HepG2 (cell line): ENCODE measurements around the gene SLC9C2. TPM values are rescaled to one million over a fixed set of nuclear protein-coding genes. Genes with fewer than 3 reads are reported as not detected.
A peak's percentile ranks its signal among the peaks of the same experiment; 100 is the strongest.

ENCODE experiments used
- BHLHE40 ChIP-seq: IDR thresholded peaks from 2 replicates; pipeline ENCODE4 v1.6.1; 2011; ENCODE audit warnings: low read length, improper control_type of control experiment
- FOSL2 ChIP-seq: sonication (generic); formaldehyde crosslinking; IDR thresholded peaks from 2 replicates; pipeline ENCODE4 v1.4.0; 2020; ENCODE audit warnings: missing genetic modification reagents
- IRF2 ChIP-seq: IDR thresholded peaks from 2 replicates; pipeline ENCODE4 v1.6.1; 2018; ENCODE audit warnings: missing genetic modification reagents, missing compliant biosample characterization
- MTA1 ChIP-seq: sonication (generic); formaldehyde crosslinking; IDR thresholded peaks from 2 replicates; pipeline ENCODE4 v1.4.0; 2020; ENCODE audit warnings: missing genetic modification reagents, mild to moderate bottlenecking, borderline replicate concordance
- NFKB2 ChIP-seq: sonication (generic); formaldehyde crosslinking; IDR thresholded peaks from 2 replicates; pipeline ENCODE4 v1.4.0; 2020; ENCODE audit warnings: missing genetic modification reagents, borderline replicate concordance
- NKX3-1 ChIP-seq: sonication (generic); formaldehyde crosslinking; IDR thresholded peaks from 2 replicates; pipeline ENCODE4 v1.5.0; 2020; ENCODE audit warnings: missing genetic modification reagents
- RAD51 ChIP-seq: fragments of 450-650 bp; IDR thresholded peaks from 2 replicates; pipeline ENCODE4 v1.6.1; 2016; ENCODE audit warnings: borderline replicate concordance
- SNAI1 ChIP-seq: sonication (generic); formaldehyde crosslinking; IDR thresholded peaks from 2 replicates; pipeline ENCODE4 v1.5.0; 2020; ENCODE audit warnings: mild to moderate bottlenecking, missing genetic modification reagents, borderline replicate concordance
- SOX6 ChIP-seq, 2 experiments: fragments of 450-650 bp in 1 of 2; sonication (generic) in 1 of 2; formaldehyde crosslinking in 1 of 2; IDR thresholded peaks; 2 replicates each; pipeline versions ENCODE4 v1.4.0 to v1.6.1; 2017 to 2020; ENCODE audit warnings: antibody characterized with exemption in 1 of 2, mild to moderate bottlenecking in 1 of 2, missing genetic modification reagents in 1 of 2
- ZFP36L1 ChIP-seq: sonication (generic); formaldehyde crosslinking; IDR thresholded peaks from 2 replicates; pipeline ENCODE4 v1.8.0; 2022; ENCODE audit warnings: mild to moderate bottlenecking, missing genetic modification reagents, moderate library complexity
- ZKSCAN5 ChIP-seq: sonication (generic); formaldehyde crosslinking; IDR thresholded peaks from 2 replicates; pipeline ENCODE4 v1.5.1; 2020; ENCODE audit warnings: mild to moderate bottlenecking, missing genetic modification reagents
- ZNF12 ChIP-seq: sonication (generic); formaldehyde crosslinking; IDR thresholded peaks from 2 replicates; pipeline ENCODE4 v1.5.0; 2020; ENCODE audit warnings: missing genetic modification reagents
- ZNF224 ChIP-seq: sonication (generic); formaldehyde crosslinking; IDR thresholded peaks from 2 replicates; pipeline ENCODE4 v1.5.0; 2020; ENCODE audit warnings: mild to moderate bottlenecking, missing genetic modification reagents
- ZNF326 ChIP-seq: sonication (generic); formaldehyde crosslinking; IDR thresholded peaks from 2 replicates; pipeline ENCODE4 v1.4.0; 2020; ENCODE audit warnings: missing genetic modification reagents, borderline replicate concordance
- ZNF720 ChIP-seq: sonication (generic); formaldehyde crosslinking; IDR thresholded peaks from 2 replicates; pipeline ENCODE4 v1.4.0; 2020; ENCODE audit warnings: missing genetic modification reagents
- ZNF776 ChIP-seq: sonication (generic); formaldehyde crosslinking; IDR thresholded peaks from 2 replicates; pipeline ENCODE4 v1.4.0; 2020; ENCODE audit warnings: mild to moderate bottlenecking, missing genetic modification reagents
- ZSCAN22 ChIP-seq: sonication (generic); formaldehyde crosslinking; IDR thresholded peaks from 2 replicates; pipeline ENCODE4 v1.4.0; 2020; ENCODE audit warnings: mild to moderate bottlenecking, missing genetic modification reagents
- polyA plus RNA-seq, 8 experiments: library from polyadenylated mRNA; depleted of rRNA in 3 of 8; stranded (reverse) in 7 of 8; unstranded in 1 of 8; fragments of >200 nt; fragmentation: Illumina TruSeq in 4 of 8; extraction: Trizol in 4 of 8; gene quantifications; 2 replicates each; pipeline versions ENCODE4 v1.2.1 to v1.2.3, GENCODE V29; 2011 to 2016; ENCODE audit warnings: low read depth in 4 of 8, missing spikeins in 1 of 8, mixed read lengths in 1 of 8; ENCODE audit not compliant: insufficient read depth in 1 of 8
- total RNA-seq, 5 experiments: library from RNA; depleted of rRNA; stranded (reverse); fragments of >200 nt; fragmentation: Illumina TruSeq; extraction: Trizol; gene quantifications; 2 replicates each; pipeline ENCODE4 v1.2.3, GENCODE V29; 2016; ENCODE audit warnings: low read depth in 1 of 5
- TF ChIP-seq, protein P1 (sequence below): sonication (generic); formaldehyde crosslinking; IDR thresholded peaks from 2 replicates; pipeline ENCODE4 v1.5.1; 2020; ENCODE audit warnings: mild to moderate bottlenecking, missing genetic modification reagents
- TF ChIP-seq, protein P2 (sequence below): sonication (generic); formaldehyde crosslinking; IDR thresholded peaks from 2 replicates; pipeline ENCODE4 v1.4.0; 2020; ENCODE audit warnings: missing genetic modification reagents
- TF ChIP-seq, protein P3 (sequence below), 2 experiments: sonication (generic) in 1 of 2; formaldehyde crosslinking in 1 of 2; IDR thresholded peaks; 2 replicates each; pipeline versions ENCODE4 v1.4.0 to v1.6.1; 2018 to 2020; ENCODE audit warnings: missing genetic modification reagents in 2 of 2, borderline replicate concordance in 1 of 2, low read depth in 1 of 2, mild to moderate bottlenecking in 1 of 2, missing biosample characterization in 1 of 2

SLC9C2 gene
- total and polyA plus RNA-seq, 2 of the 13 experiments (the other 11 are each of a cell fraction or from before 2014, with no cell fraction given): 0.03 TPM; not detected in 1

DNA sequence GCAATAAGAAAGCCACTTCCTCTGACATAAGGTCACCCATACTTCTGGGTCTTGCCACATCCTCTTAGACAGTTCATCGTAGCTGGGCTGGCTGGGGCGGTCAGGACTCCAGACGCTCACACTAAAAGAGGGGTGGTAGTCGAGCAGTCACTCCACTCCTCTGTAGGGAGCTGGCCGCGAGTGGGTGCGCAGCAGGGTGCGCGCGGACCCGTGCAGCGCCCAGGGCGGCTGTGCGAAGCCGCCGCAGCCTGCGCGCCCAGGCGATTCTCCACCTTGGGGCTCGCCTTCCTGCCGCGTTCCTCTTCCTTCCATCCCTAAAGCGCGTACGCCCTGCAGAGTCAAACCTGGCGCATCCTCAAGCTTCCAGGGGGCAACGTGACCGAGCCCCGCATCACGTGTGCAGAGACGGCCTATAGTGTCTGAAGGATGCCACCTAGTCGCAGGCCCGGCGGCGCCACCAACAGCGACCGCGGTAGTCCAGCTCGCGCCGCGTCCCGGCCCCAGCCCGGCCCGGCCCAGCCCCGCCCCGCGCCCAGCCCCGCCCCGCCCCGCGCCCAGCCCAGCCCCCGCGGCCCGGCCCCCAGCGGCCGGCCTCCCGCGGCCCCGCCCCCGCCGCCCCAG is 126.1 kb downstream of the SLC9C2 start (continued):
- TF ChIP-seq, protein P1, sequence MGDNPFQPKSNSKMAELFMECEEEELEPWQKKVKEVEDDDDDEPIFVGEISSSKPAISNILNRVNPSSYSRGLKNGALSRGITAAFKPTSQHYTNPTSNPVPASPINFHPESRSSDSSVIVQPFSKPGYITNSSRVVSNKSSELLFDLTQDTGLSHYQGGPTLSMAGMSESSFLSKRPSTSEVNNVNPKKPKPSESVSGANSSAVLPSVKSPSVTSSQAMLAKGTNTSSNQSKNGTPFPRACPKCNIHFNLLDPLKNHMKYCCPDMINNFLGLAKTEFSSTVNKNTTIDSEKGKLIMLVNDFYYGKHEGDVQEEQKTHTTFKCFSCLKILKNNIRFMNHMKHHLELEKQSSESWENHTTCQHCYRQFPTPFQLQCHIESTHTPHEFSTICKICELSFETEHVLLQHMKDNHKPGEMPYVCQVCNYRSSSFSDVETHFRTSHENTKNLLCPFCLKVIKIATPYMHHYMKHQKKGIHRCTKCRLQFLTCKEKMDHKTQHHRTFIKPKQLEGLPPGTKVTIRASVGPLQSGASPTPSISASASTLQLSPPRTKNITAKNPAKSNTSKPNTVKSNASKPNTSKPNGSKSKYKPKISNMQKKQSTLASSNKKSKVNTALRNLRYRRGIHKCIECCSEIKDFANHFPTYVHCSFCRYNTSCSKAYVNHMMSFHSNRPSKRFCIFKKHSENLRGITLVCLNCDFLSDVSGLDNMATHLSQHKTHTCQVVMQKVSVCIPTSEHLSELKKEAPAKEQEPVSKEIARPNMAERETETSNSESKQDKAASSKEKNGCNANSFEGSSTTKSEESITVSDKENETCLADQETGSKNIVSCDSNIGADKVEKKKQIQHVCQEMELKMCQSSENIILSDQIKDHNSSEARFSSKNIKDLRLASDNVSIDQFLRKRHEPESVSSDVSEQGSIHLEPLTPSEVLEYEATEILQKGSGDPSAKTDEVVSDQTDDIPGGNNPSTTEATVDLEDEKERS (CRISPR knock-in tag): no peak
- TF ChIP-seq RAD51 (peak; percentile 94), ZNF224 (no peak), BHLHE40 (peak; percentile 73), ZSCAN22 (CRISPR knock-in tag) (no peak), SNAI1 (CRISPR knock-in tag) (no peak), ZNF776 (CRISPR knock-in tag) (no peak), ZFP36L1 (no peak), ZKSCAN5 (no peak), FOSL2 (CRISPR knock-in tag) (no peak), ZNF12 (CRISPR knock-in tag) (no peak), SOX6 (IDR thresholded peaks at IDR 0.05) (no peak), SOX6 (CRISPR knock-in tag; IDR thresholded peaks at IDR 0.05) (no peak), ZNF720 (no peak), NFKB2 (no peak), NKX3-1 (no peak), IRF2 (CRISPR knock-in tag) (no peak), MTA1 (CRISPR knock-in tag) (no peak; the same call in 1 of the 2 replicates), ZNF326 (CRISPR knock-in tag) (no peak)
- TF ChIP-seq, protein P2, sequence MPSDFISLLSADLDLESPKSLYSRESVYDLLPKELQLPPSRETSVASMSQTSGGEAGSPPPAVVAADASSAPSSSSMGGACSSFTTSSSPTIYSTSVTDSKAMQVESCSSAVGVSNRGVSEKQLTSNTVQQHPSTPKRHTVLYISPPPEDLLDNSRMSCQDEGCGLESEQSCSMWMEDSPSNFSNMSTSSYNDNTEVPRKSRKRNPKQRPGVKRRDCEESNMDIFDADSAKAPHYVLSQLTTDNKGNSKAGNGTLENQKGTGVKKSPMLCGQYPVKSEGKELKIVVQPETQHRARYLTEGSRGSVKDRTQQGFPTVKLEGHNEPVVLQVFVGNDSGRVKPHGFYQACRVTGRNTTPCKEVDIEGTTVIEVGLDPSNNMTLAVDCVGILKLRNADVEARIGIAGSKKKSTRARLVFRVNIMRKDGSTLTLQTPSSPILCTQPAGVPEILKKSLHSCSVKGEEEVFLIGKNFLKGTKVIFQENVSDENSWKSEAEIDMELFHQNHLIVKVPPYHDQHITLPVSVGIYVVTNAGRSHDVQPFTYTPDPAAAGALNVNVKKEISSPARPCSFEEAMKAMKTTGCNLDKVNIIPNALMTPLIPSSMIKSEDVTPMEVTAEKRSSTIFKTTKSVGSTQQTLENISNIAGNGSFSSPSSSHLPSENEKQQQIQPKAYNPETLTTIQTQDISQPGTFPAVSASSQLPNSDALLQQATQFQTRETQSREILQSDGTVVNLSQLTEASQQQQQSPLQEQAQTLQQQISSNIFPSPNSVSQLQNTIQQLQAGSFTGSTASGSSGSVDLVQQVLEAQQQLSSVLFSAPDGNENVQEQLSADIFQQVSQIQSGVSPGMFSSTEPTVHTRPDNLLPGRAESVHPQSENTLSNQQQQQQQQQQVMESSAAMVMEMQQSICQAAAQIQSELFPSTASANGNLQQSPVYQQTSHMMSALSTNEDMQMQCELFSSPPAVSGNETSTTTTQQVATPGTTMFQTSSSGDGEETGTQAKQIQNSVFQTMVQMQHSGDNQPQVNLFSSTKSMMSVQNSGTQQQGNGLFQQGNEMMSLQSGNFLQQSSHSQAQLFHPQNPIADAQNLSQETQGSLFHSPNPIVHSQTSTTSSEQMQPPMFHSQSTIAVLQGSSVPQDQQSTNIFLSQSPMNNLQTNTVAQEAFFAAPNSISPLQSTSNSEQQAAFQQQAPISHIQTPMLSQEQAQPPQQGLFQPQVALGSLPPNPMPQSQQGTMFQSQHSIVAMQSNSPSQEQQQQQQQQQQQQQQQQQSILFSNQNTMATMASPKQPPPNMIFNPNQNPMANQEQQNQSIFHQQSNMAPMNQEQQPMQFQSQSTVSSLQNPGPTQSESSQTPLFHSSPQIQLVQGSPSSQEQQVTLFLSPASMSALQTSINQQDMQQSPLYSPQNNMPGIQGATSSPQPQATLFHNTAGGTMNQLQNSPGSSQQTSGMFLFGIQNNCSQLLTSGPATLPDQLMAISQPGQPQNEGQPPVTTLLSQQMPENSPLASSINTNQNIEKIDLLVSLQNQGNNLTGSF (CRISPR knock-in tag): no peak
- TF ChIP-seq, protein P3, sequence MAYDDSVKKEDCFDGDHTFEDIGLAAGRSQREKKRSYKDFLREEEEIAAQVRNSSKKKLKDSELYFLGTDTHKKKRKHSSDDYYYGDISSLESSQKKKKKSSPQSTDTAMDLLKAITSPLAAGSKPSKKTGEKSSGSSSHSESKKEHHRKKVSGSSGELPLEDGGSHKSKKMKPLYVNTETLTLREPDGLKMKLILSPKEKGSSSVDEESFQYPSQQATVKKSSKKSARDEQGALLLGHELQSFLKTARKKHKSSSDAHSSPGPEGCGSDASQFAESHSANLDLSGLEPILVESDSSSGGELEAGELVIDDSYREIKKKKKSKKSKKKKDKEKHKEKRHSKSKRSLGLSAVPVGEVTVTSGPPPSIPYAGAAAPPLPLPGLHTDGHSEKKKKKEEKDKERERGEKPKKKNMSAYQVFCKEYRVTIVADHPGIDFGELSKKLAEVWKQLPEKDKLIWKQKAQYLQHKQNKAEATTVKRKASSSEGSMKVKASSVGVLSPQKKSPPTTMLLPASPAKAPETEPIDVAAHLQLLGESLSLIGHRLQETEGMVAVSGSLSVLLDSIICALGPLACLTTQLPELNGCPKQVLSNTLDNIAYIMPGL (CRISPR knock-in tag; IDR thresholded peaks at IDR 0.05; ENCODE audit: borderline replicate concordance in 1 of 2, low read depth in 1 of 2): peak in 1 of 2 experiments; percentile 20; a peak in 2 of 4 replicates
